Mesenchymal stem cell (in vitro differentiated cells and primary cell): ENCODE data around the gene BTBD10.

ENCODE experiments used
- DNase-seq: peaks from one replicate; pipeline ENCODE4 v3.0.0-alpha.2; 2013
- H2AFZ ChIP-seq: one replicate; pipeline ENCODE4 v1.6.1; 2013; ENCODE audit warnings: low read depth, mild to moderate bottlenecking, control low read depth, inconsistent platforms, low read length, moderate library complexity
- H2AK5ac ChIP-seq: 2 replicates; pipeline ENCODE4 v1.6.1; 2013; ENCODE audit warnings: low read length, moderate library complexity, mild to moderate bottlenecking, inconsistent platforms; ENCODE audit not compliant: severe bottlenecking
- H2BK120ac ChIP-seq: one replicate; pipeline ENCODE4 v1.6.1; 2013; ENCODE audit warnings: low read depth, mild to moderate bottlenecking, inconsistent platforms, low read length, moderate library complexity
- H2BK12ac ChIP-seq, 2 experiments: one replicate each; pipeline ENCODE4 v1.6.1; 2013; ENCODE audit warnings: inconsistent platforms in 2 of 2, low read length in 2 of 2, mild to moderate bottlenecking in 2 of 2, moderate library complexity in 2 of 2, control low read depth in 1 of 2
- H2BK15ac ChIP-seq: one replicate; pipeline ENCODE4 v1.6.1; 2013; ENCODE audit warnings: mild to moderate bottlenecking, low read depth, inconsistent platforms; ENCODE audit not compliant: poor library complexity, severe bottlenecking
- H2BK5ac ChIP-seq: 2 replicates; pipeline ENCODE4 v1.6.1; 2013; ENCODE audit warnings: low read depth, mild to moderate bottlenecking, low read length, control low read depth, inconsistent platforms; ENCODE audit not compliant: poor library complexity, severe bottlenecking
- H3K14ac ChIP-seq, 2 experiments: one replicate each; pipeline ENCODE4 v1.6.1; 2013; ENCODE audit warnings: inconsistent platforms in 2 of 2, low read length in 2 of 2, control low read depth in 1 of 2, mild to moderate bottlenecking in 1 of 2, moderate library complexity in 1 of 2
- H3K18ac ChIP-seq, 2 experiments: one replicate each; pipeline ENCODE4 v1.6.1; 2013; ENCODE audit warnings: inconsistent platforms in 2 of 2, low read length in 2 of 2, control low read depth in 1 of 2, low read depth in 1 of 2, mild to moderate bottlenecking in 1 of 2
- H3K23ac ChIP-seq, 2 experiments: one replicate each; pipeline ENCODE4 v1.6.1; 2013; ENCODE audit warnings: inconsistent platforms in 2 of 2, low read length in 2 of 2, mild to moderate bottlenecking in 2 of 2, moderate library complexity in 2 of 2, control low read depth in 1 of 2
- H3K27ac ChIP-seq: 2 replicates; pipeline ENCODE4 v1.5.1; 2013; ENCODE audit warnings: mild to moderate bottlenecking, moderate library complexity, low read length, control low read depth, inconsistent platforms; ENCODE audit not compliant: poor library complexity, severe bottlenecking
- H3K27me3 ChIP-seq, 2 experiments: 2 replicates each; pipeline versions ENCODE4 v1.6.1 to v1.7.0; 2013; ENCODE audit warnings: low read length in 2 of 2, mild to moderate bottlenecking in 2 of 2, moderate library complexity in 2 of 2, control low read depth in 1 of 2, inconsistent platforms in 1 of 2; ENCODE audit not compliant: control insufficient read depth in 1 of 2, insufficient read depth in 1 of 2
- H3K36me3 ChIP-seq, 2 experiments: 2 replicates each; pipeline versions ENCODE4 v1.6.1 to v1.7.0; 2013; ENCODE audit warnings: low read length in 2 of 2, control low read depth in 1 of 2, inconsistent platforms in 1 of 2, low read depth in 1 of 2, mild to moderate bottlenecking in 1 of 2; ENCODE audit not compliant: insufficient read depth in 2 of 2, control insufficient read depth in 1 of 2
- H3K4ac ChIP-seq, 2 experiments: one replicate each; pipeline ENCODE4 v1.6.1; 2013; ENCODE audit warnings: inconsistent platforms in 2 of 2, low read length in 2 of 2, mild to moderate bottlenecking in 2 of 2, moderate library complexity in 2 of 2, control low read depth in 1 of 2, low read depth in 1 of 2
- H3K4me1 ChIP-seq: 2 replicates; pipeline ENCODE4 v1.6.1; 2013; ENCODE audit warnings: low read depth, low read length, control low read depth; ENCODE audit not compliant: control insufficient read depth, insufficient read depth
- H3K4me2 ChIP-seq: 2 replicates; pipeline ENCODE4 v1.6.1; 2013; ENCODE audit warnings: low read length, mild to moderate bottlenecking, inconsistent platforms; ENCODE audit not compliant: poor library complexity, severe bottlenecking
- H3K4me3 ChIP-seq, 2 experiments: 2 replicates each; pipeline versions ENCODE4 v1.5.1 to v1.7.0; 2013; ENCODE audit warnings: low read length in 2 of 2, mild to moderate bottlenecking in 2 of 2, control low read depth in 1 of 2, low read depth in 1 of 2; ENCODE audit not compliant: insufficient read depth in 1 of 2
- H3K79me1 ChIP-seq: replicated peaks from 2 replicates; pipeline ENCODE4 v1.6.1; 2013; ENCODE audit warnings: mild to moderate bottlenecking, control low read depth, low read length, inconsistent platforms; ENCODE audit not compliant: poor library complexity, severe bottlenecking
- H3K9ac ChIP-seq: 2 replicates; pipeline ENCODE4 v1.7.0; 2013; ENCODE audit warnings: mild to moderate bottlenecking, low read length, moderate library complexity
- H3K9me3 ChIP-seq: 2 replicates; pipeline ENCODE4 v1.7.0; 2013; ENCODE audit warnings: mild to moderate bottlenecking, low read length; ENCODE audit not compliant: control insufficient read depth
- H4K8ac ChIP-seq: one replicate; pipeline ENCODE4 v1.6.1; 2013; ENCODE audit warnings: inconsistent platforms, mild to moderate bottlenecking, low read length, moderate library complexity
- H4K91ac ChIP-seq: one replicate; pipeline ENCODE4 v1.6.1; 2013; ENCODE audit warnings: mild to moderate bottlenecking, low read length, inconsistent platforms
- WGBS: methylation state at CpG from one replicate; pipeline ENCODE4 v1.1.7; 2013; ENCODE audit warnings: mixed read lengths; 5-methylcytosine and 5-hydroxymethylcytosine counted together

The BTBD10 gene

DNA sequence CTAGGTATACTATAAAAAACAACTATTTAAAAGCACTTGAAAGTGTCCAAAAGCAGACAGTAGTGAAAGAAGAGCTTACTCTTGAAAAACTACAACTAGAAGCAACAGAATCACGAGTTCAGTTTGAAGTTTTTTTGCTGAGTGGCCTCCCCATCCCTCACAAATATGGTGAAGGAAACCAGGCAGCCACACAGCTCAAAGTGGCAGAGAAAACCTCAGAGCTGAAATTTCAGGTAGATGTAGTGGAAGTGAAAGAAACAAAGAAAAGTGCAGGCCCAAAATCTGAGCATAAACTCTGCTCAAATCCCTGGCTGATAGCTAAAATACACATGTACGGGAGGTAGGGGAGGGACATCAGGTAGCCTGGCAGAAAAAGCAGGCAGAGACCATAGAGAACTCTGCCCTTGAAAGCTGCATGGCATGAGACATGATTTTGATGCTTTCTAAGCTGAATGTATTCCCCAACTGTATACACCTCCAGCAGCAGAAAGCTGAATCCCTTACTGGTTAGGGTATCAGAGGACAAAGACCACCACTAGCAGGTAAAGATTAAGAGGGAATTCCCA, 12.1 kb downstream of the BTBD10 start:
- Histone ChIP-seq H3K18ac (no peak overlapping the region), H3K4ac (no peak overlapping the region), H2BK12ac (no peak overlapping the region), H4K8ac (no peak overlapping the region), H3K14ac (no peak overlapping the region), H3K9me3 (peaks cover 2% of the 10 kb centered on the region), H3K79me1 (peaks cover 7% of the 10 kb centered on the region), H3K4me2 (no peak overlapping the region), H3K4me1 (no peaks in the 10 kb centered on the region), H2BK15ac (no peak overlapping the region), H3K27ac (no peak overlapping the region), H3K36me3 (no peaks in the 10 kb centered on the region), H4K91ac (no peak overlapping the region), H2BK5ac (no peak overlapping the region), H2AK5ac (no peak overlapping the region), H3K27me3 (no peaks in the 10 kb centered on the region), H3K9ac (no peak overlapping the region), H2BK120ac (no peak overlapping the region), H3K4me3 (no peak overlapping the region), H2AFZ (no peak overlapping the region), H3K23ac (no peak overlapping the region)
- DNase-seq: no peak
- 90% methylated on average over 2 of the region's 2 CpGs for WGBS

DNA sequence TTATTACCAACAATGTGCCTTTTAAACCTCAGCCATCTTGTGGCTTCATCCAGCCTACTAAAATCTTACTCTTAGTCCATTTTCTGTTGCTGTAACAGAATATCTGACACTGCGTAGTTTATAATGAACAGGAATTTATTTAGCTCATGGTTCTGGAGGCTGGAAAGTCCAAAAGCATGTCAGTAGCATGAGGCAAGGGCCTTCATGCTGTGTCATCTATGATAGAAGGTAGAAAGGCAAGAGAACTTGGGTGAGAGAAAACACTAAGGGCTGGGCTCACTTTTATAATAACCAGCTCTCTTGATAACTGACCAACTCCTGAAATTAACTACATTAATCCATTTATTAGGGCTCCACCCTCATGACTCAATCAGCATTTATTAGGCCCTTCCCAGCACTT, 13.5 kb downstream of the BTBD10 start:
- Histone ChIP-seq H2BK12ac (no peak overlapping the region), H2BK5ac (no peak overlapping the region), H3K36me3 (no peaks in the 10 kb centered on the region), H2BK120ac (no peak overlapping the region), H3K4me1 (no peaks in the 10 kb centered on the region), H3K9ac (no peak overlapping the region), H3K4me3 (no peak overlapping the region), H3K9me3 (peaks cover 2% of the 10 kb centered on the region), H2AFZ (no peak overlapping the region), H4K91ac (no peak overlapping the region), H4K8ac (no peak overlapping the region), H3K4ac (no peak overlapping the region), H3K27me3 (no peaks in the 10 kb centered on the region), H3K14ac (no peak overlapping the region), H3K4me2 (no peak overlapping the region), H3K79me1 (peaks cover 7% of the 10 kb centered on the region), H2AK5ac (no peak overlapping the region), H2BK15ac (no peak overlapping the region), H3K27ac (no peak overlapping the region), H3K23ac (no peak overlapping the region), H3K18ac (no peak overlapping the region)
- DNase-seq: no peak
- WGBS: no CpG with 5 or more reads among the region's 1 CpG

DNA sequence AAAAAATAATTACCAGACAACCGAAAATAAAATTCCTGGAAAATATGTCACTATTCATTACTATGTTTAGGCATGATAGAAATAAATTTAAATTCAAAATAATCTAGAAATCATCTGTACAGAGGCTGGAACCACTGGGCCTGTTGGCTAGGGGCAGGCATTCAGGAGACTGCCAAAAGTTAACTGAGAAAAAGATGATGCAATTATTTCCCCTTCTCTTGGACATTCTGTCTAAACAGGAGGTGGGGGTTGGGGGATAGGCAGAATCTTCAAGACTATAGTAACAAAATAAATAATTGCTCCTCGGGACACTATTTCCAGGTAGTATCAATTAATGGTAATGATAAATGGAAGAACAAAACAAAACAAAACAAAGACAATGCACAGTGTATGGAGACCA, 14.1 kb downstream of the BTBD10 start:
- Histone ChIP-seq H3K23ac (no peak overlapping the region), H2BK120ac (no peak overlapping the region), H3K27ac (no peak overlapping the region), H4K91ac (no peak overlapping the region), H3K4me2 (no peak overlapping the region), H3K4me1 (no peaks in the 10 kb centered on the region), H3K9ac (no peak overlapping the region), H2BK12ac (no peak overlapping the region), H3K27me3 (no peaks in the 10 kb centered on the region), H2BK15ac (no peak overlapping the region), H3K18ac (no peak overlapping the region), H3K4ac (no peak overlapping the region), H3K4me3 (no peak overlapping the region), H3K9me3 (peaks cover 2% of the 10 kb centered on the region), H2AK5ac (no peak overlapping the region), H3K36me3 (no peaks in the 10 kb centered on the region), H3K14ac (no peak overlapping the region), H2BK5ac (no peak overlapping the region), H4K8ac (no peak overlapping the region), H3K79me1 (peaks cover 7% of the 10 kb centered on the region), H2AFZ (no peak overlapping the region)
- no CpG with 5 or more reads among the region's 2 CpGs for WGBS
- DNase-seq: peak; percentile 19

DNA sequence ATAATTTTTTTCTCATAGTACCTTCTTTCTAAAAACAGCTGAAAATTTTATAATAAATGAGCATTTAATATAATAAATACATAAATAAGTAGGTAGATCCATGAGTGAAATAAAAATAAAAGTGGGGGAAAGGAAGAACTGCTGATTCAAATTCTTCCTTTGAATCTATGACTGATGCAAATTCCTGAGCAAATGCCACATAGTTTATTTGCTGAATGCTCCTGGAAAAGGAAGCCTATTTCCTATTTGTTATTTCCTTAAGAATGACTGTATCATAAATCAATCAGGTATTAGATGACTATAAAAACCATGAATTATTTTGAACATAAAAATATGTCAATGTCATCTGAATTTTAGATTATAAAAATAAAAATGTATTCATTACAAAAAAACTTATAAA, 16.6 kb downstream of the BTBD10 start:
- Histone ChIP-seq H3K27ac (no peak overlapping the region), H2AFZ (no peak overlapping the region), H2BK120ac (no peak overlapping the region)

More for the DNA sequence above, 16.6 kb downstream of the BTBD10 start:
- Histone ChIP-seq H3K36me3 (no peaks in the 10 kb centered on the region), H2BK5ac (no peak overlapping the region), H4K8ac (no peak overlapping the region), H3K9me3 (peaks cover 2% of the 10 kb centered on the region), H3K4ac (no peak overlapping the region), H3K4me1 (no peaks in the 10 kb centered on the region), H3K14ac (no peak overlapping the region), H4K91ac (no peak overlapping the region), H3K4me3 (no peak overlapping the region), H3K9ac (peak overlapping the region; percentile 30), H3K4me2 (no peak overlapping the region), H2BK15ac (no peak overlapping the region), H3K79me1 (peaks cover 8% of the 10 kb centered on the region), H3K27me3 (no peaks in the 10 kb centered on the region), H2BK12ac (no peak overlapping the region), H3K23ac (no peak overlapping the region), H2AK5ac (no peak overlapping the region), H3K18ac (no peak overlapping the region)
- no peak for DNase-seq
